H9 (cell line): ENCODE data around the gene SGCE. TPM values are rescaled to one million over a fixed set of nuclear protein-coding genes. Genes with fewer than 3 reads are reported as not detected.

Source experiments
- DNase-seq: peaks from one replicate; pipeline ENCODE4 v3.0.0-alpha.2; 2017
- H2AFZ ChIP-seq: one replicate; pipeline ENCODE4 v1.6.1; 2013; ENCODE audit warnings: mild to moderate bottlenecking, low read length, control low read depth, moderate library complexity
- H2AK5ac ChIP-seq: 2 replicates; pipeline ENCODE4 v1.6.1; 2013; ENCODE audit warnings: low read length, control low read depth, mixed read lengths; ENCODE audit not compliant: insufficient read length
- H2BK120ac ChIP-seq: one replicate; pipeline ENCODE4 v1.6.1; 2013; ENCODE audit warnings: low read depth, mild to moderate bottlenecking, low read length, control low read depth, inconsistent platforms; ENCODE audit not compliant: poor library complexity, severe bottlenecking
- H2BK12ac ChIP-seq: 2 replicates; pipeline ENCODE4 v1.6.1; 2013; ENCODE audit warnings: low read length, control low read depth, mixed read lengths, low read depth; ENCODE audit not compliant: insufficient read length
- H2BK15ac ChIP-seq: 2 replicates; pipeline ENCODE4 v1.6.1; 2013; ENCODE audit warnings: low read depth, low read length, control low read depth
- H2BK20ac ChIP-seq: one replicate; pipeline ENCODE4 v1.6.1; 2013; ENCODE audit warnings: low read depth, mild to moderate bottlenecking, low read length, control low read depth, inconsistent platforms; ENCODE audit not compliant: poor library complexity, severe bottlenecking
- H2BK5ac ChIP-seq: 2 replicates; pipeline ENCODE4 v1.6.1; 2013; ENCODE audit warnings: low read length, control low read depth, mixed read lengths; ENCODE audit not compliant: insufficient read length
- H3K14ac ChIP-seq: 2 replicates; pipeline ENCODE4 v1.6.1; 2013; ENCODE audit warnings: low read length, control low read depth; ENCODE audit not compliant: insufficient read depth
- H3K18ac ChIP-seq: 2 replicates; pipeline ENCODE4 v1.6.1; 2013; ENCODE audit warnings: low read depth, mild to moderate bottlenecking, mixed read lengths, low read length, control low read depth; ENCODE audit not compliant: insufficient read length
- H3K23ac ChIP-seq: 2 replicates; pipeline ENCODE4 v1.6.1; 2013; ENCODE audit warnings: low read length, control low read depth, mixed read lengths, low read depth; ENCODE audit not compliant: insufficient read length
- H3K23me2 ChIP-seq: 2 replicates; pipeline ENCODE4 v1.6.1; 2013; ENCODE audit warnings: low read depth, mild to moderate bottlenecking, mixed read lengths, low read length, control low read depth; ENCODE audit not compliant: insufficient read length, poor library complexity, severe bottlenecking
- H3K27ac ChIP-seq: 2 replicates; pipeline ENCODE4 v1.5.1; 2013; ENCODE audit warnings: low read length, control low read depth, mixed read lengths, low read depth; ENCODE audit not compliant: insufficient read length
- H3K27me3 ChIP-seq: 2 replicates; pipeline ENCODE4 v1.6.1; 2013; ENCODE audit warnings: low read length, control low read depth, inconsistent platforms; ENCODE audit not compliant: insufficient read depth
- H3K4ac ChIP-seq: 2 replicates; pipeline ENCODE4 v1.6.1; 2013; ENCODE audit warnings: low read depth, mild to moderate bottlenecking, control low read depth, inconsistent platforms, low read length, moderate library complexity
- H3K4me1 ChIP-seq: 2 replicates; pipeline ENCODE4 v1.6.1; 2013; ENCODE audit warnings: low read length, control low read depth, inconsistent platforms; ENCODE audit not compliant: insufficient read depth
- H3K4me2 ChIP-seq: 2 replicates; pipeline ENCODE4 v1.6.1; 2013; ENCODE audit warnings: low read length, control low read depth, mixed read lengths; ENCODE audit not compliant: insufficient read length, insufficient read depth
- H3K56ac ChIP-seq: 2 replicates; pipeline ENCODE4 v1.6.1; 2013; ENCODE audit warnings: low read depth, mild to moderate bottlenecking, mixed read lengths, low read length, control low read depth; ENCODE audit not compliant: insufficient read length
- H3K79me1 ChIP-seq: 2 replicates; pipeline ENCODE4 v1.6.1; 2013; ENCODE audit warnings: low read depth, mild to moderate bottlenecking, moderate library complexity, low read length, control low read depth, inconsistent platforms; ENCODE audit not compliant: insufficient read depth, poor library complexity, severe bottlenecking
- H3K79me2 ChIP-seq: 2 replicates; pipeline ENCODE4 v1.6.1; 2013; ENCODE audit warnings: low read length, control low read depth, inconsistent platforms; ENCODE audit not compliant: insufficient read depth
- H3K9ac ChIP-seq: 2 replicates; pipeline ENCODE4 v1.6.1; 2013; ENCODE audit warnings: low read length, control low read depth, mixed read lengths; ENCODE audit not compliant: insufficient read length; ENCODE audit errors: extremely low read depth
- H3K9me3 ChIP-seq: one replicate; pipeline ENCODE4 v1.6.1; 2013; ENCODE audit warnings: low read depth, low read length, inconsistent platforms; ENCODE audit not compliant: control insufficient read depth
- H3T11ph ChIP-seq: one replicate; pipeline ENCODE4 v1.6.1; 2013; ENCODE audit warnings: mild to moderate bottlenecking, low read length, control low read depth, inconsistent platforms
- H4K20me1 ChIP-seq: one replicate; pipeline ENCODE4 v1.6.1; 2013; ENCODE audit not compliant: control insufficient read depth, insufficient read length, insufficient read depth
- H4K5ac ChIP-seq: 2 replicates; pipeline ENCODE4 v1.6.1; 2013; ENCODE audit warnings: low read depth, mild to moderate bottlenecking, mixed read lengths, low read length, control low read depth; ENCODE audit not compliant: insufficient read length
- H4K8ac ChIP-seq: replicated peaks from 2 replicates; pipeline ENCODE4 v1.6.1; 2013; ENCODE audit warnings: low read length, control low read depth, mixed read lengths, low read depth; ENCODE audit not compliant: insufficient read length
- H4K91ac ChIP-seq: 2 replicates; pipeline ENCODE4 v1.6.1; 2013; ENCODE audit warnings: low read depth, mild to moderate bottlenecking, moderate library complexity, mixed read lengths, low read length, control low read depth; ENCODE audit not compliant: insufficient read length
- H3K27ac Mint-ChIP-seq, 3 experiments: 2 replicates in 2 of 3; 3 replicates in 1 of 3; pipeline ENCODE4 v1.8.0; 2020 to 2021; ENCODE audit warnings: mixed read lengths in 3 of 3, mild to moderate bottlenecking in 1 of 3, moderate library complexity in 1 of 3
- H3K27me3 Mint-ChIP-seq: 2 replicates; pipeline ENCODE4 v1.8.0; 2021; ENCODE audit warnings: low read depth, mild to moderate bottlenecking, moderate library complexity, mixed read lengths
- H3K36me3 Mint-ChIP-seq, 3 experiments: 2 replicates in 2 of 3; 3 replicates in 1 of 3; pipeline ENCODE4 v1.8.0; 2020 to 2021; ENCODE audit warnings: low read depth in 3 of 3, mixed read lengths in 3 of 3; ENCODE audit not compliant: insufficient read depth in 1 of 3
- H3K4me1 Mint-ChIP-seq, 2 experiments: 2 replicates each; pipeline ENCODE4 v1.8.0; 2020; ENCODE audit warnings: mixed read lengths in 2 of 2
- H3K4me3 Mint-ChIP-seq, 2 experiments: 2 replicates in 1 of 2; 3 replicates in 1 of 2; pipeline ENCODE4 v1.8.0; 2020 to 2021; ENCODE audit warnings: mild to moderate bottlenecking in 2 of 2, mixed read lengths in 2 of 2, moderate library complexity in 1 of 2
- H3K9me3 Mint-ChIP-seq, 2 experiments: 2 replicates in 1 of 2; 3 replicates in 1 of 2; pipeline ENCODE4 v1.8.0; 2020; ENCODE audit warnings: mild to moderate bottlenecking in 2 of 2, mixed read lengths in 2 of 2, moderate library complexity in 1 of 2
- total RNA-seq: library from RNA; stranded (reverse); gene quantifications from 2 replicates; pipeline ENCODE4 v1.2.1, GENCODE V29; 2021
- TF ChIP-seq, protein P1 (sequence below): fragments of 200-600 bp; sonication (generic); conservative IDR thresholded peaks from 3 replicates; pipeline ENCODE4 v1.8.0; 2021; ENCODE audit warnings: antibody characterized with exemption, mild to moderate bottlenecking

Gene SGCE
- total RNA-seq, 1 experiment from 2014 or later: 30.5 TPM

DNA sequence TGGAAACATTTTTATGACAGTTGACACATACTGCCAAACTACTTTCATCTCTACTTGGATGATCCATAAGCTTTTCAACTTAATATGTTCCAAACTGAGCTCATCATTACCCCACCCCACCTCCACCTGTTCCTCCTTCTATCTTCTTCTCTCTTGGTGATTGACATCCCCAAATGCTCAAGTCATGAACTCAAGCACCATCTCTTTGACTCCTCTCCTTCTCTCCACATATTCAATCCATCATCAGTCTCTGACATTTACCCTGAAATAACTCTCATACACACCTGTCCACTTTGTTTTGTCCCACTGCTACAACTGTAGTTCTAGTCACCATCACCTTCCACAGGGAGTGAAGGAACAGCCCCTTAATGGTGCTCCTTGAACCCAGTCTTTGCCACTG lies 43.3 kb downstream of the SGCE start:
- no peaks in the 10 kb centered on the region; a peak in 1 of 5 replicates for H3K9me3 Mint-ChIP-seq
- H3K4me1 Mint-ChIP-seq: no peaks in the 10 kb centered on the region
- H3K9ac ChIP-seq: no peak overlapping the region

More for the DNA sequence above, 43.3 kb downstream of the SGCE start:
- Histone ChIP-seq H2AFZ (no peak overlapping the region), H3T11ph (no peak overlapping the region), H4K20me1 (no peaks in the 10 kb centered on the region), H3K9me3 (no peaks in the 10 kb centered on the region), H2BK12ac (no peak overlapping the region), H3K4ac (no peak overlapping the region), H3K18ac (no peak overlapping the region), H3K23ac (no peak overlapping the region), H3K4me2 (no peak overlapping the region), H2BK5ac (no peak overlapping the region), H3K79me1 (no peaks in the 10 kb centered on the region), H3K56ac (no peak overlapping the region), H3K27ac (no peak overlapping the region), H3K23me2 (no peaks in the 10 kb centered on the region), H3K27me3 (no peaks in the 10 kb centered on the region), H2BK120ac (no peak overlapping the region), H4K5ac (no peak overlapping the region), H2AK5ac (no peak overlapping the region), H3K79me2 (no peaks in the 10 kb centered on the region), H2BK20ac (no peak overlapping the region), H2BK15ac (no peak overlapping the region), H3K14ac (no peak overlapping the region), H3K4me1 (no peaks in the 10 kb centered on the region), H4K91ac (no peak overlapping the region), H4K8ac (no peak overlapping the region)
- TF ChIP-seq, protein P1, sequence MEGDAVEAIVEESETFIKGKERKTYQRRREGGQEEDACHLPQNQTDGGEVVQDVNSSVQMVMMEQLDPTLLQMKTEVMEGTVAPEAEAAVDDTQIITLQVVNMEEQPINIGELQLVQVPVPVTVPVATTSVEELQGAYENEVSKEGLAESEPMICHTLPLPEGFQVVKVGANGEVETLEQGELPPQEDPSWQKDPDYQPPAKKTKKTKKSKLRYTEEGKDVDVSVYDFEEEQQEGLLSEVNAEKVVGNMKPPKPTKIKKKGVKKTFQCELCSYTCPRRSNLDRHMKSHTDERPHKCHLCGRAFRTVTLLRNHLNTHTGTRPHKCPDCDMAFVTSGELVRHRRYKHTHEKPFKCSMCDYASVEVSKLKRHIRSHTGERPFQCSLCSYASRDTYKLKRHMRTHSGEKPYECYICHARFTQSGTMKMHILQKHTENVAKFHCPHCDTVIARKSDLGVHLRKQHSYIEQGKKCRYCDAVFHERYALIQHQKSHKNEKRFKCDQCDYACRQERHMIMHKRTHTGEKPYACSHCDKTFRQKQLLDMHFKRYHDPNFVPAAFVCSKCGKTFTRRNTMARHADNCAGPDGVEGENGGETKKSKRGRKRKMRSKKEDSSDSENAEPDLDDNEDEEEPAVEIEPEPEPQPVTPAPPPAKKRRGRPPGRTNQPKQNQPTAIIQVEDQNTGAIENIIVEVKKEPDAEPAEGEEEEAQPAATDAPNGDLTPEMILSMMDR: no peak
- DNase-seq: no peak
- no peak overlapping the region for H3K4me3 Mint-ChIP-seq
- peaks cover 0 to 4% (median 0%) of the 10 kb centered on the region in 3 experiments; a peak in 1 of 7 replicates for H3K36me3 Mint-ChIP-seq
- H3K27me3 Mint-ChIP-seq: no peaks in the 10 kb centered on the region
- H3K27ac Mint-ChIP-seq: no peak overlapping the region
